SK-N-SH treated with all-trans-retinoic acid at 6 μM for 48 hours (cell line): ENCODE measurements around the gene URB1.

Experiments used
- ATAC-seq: fragments of 200-7000 bp; cut with Tn5 transposase; 3 replicates; pipeline ENCODE4 v1.9.1; 2020; ENCODE audit warnings: mild to moderate bottlenecking, moderate library complexity
- ARNTL ChIP-seq: fragments of 450-650 bp; formaldehyde crosslinking; IDR thresholded peaks from 2 replicates; pipeline ENCODE4 v1.5.0; 2020; ENCODE audit warnings: low read depth, mild to moderate bottlenecking, moderate library complexity, borderline replicate concordance
- BACH2 ChIP-seq: fragments of 250-450 bp; sonication (Bioruptor Pico); IDR thresholded peaks from 2 replicates; pipeline ENCODE4 v1.9.0; 2021; ENCODE audit warnings: mild to moderate bottlenecking, borderline replicate concordance
- CREB5 ChIP-seq: fragments of 250-450 bp; sonication (Bioruptor Pico); IDR thresholded peaks from 2 replicates; pipeline ENCODE4 v1.5.1; 2020; ENCODE audit warnings: low read depth, mild to moderate bottlenecking, moderate library complexity
- CSDC2 ChIP-seq: fragments of 250-450 bp; sonication (Bioruptor Pico); IDR thresholded peaks from 2 replicates; pipeline ENCODE4 v1.5.0; 2020; ENCODE audit warnings: mild to moderate bottlenecking, moderate library complexity
- ESRRG ChIP-seq: fragments of 250-450 bp; sonication (Bioruptor Pico); IDR thresholded peaks from 2 replicates; pipeline ENCODE4 v1.6.1; 2021; ENCODE audit warnings: mild to moderate bottlenecking
- GLIS3 ChIP-seq: fragments of 250-450 bp; sonication (Bioruptor Pico); IDR thresholded peaks from 2 replicates; pipeline ENCODE4 v1.5.0; 2020; ENCODE audit warnings: mild to moderate bottlenecking, moderate library complexity
- ISL1 ChIP-seq: fragments of 250-450 bp; sonication (Bioruptor Pico); IDR thresholded peaks from 2 replicates; pipeline ENCODE4 v2.1.2; 2022; ENCODE audit warnings: mild to moderate bottlenecking, moderate library complexity
- OSR1 ChIP-seq: fragments of 250-450 bp; sonication (Bioruptor Pico); IDR thresholded peaks from 2 replicates; pipeline ENCODE4 v1.8.0; 2022; ENCODE audit warnings: moderate library complexity, mild to moderate bottlenecking, inconsistent platforms
- POU6F1 ChIP-seq: fragments of 250-450 bp; sonication (Bioruptor Pico); IDR thresholded peaks from 2 replicates; pipeline ENCODE4 v1.8.0; 2021; ENCODE audit warnings: low read depth, mild to moderate bottlenecking, moderate library complexity, borderline replicate concordance
- PPARA ChIP-seq: fragments of 250-450 bp; sonication (Bioruptor Pico); IDR thresholded peaks from 2 replicates; pipeline ENCODE4 v1.5.0; 2020; ENCODE audit warnings: mild to moderate bottlenecking, borderline replicate concordance
- RARB ChIP-seq: fragments of 250-450 bp; sonication (Bioruptor Pico); IDR thresholded peaks from 2 replicates; pipeline ENCODE4 v1.8.0; 2021; ENCODE audit warnings: mild to moderate bottlenecking, moderate library complexity
- SNAI2 ChIP-seq: fragments of 250-450 bp; sonication (Bioruptor Pico); IDR thresholded peaks from 2 replicates; pipeline ENCODE4 v1.5.0; 2020; ENCODE audit warnings: mild to moderate bottlenecking, moderate library complexity
- TCF4 ChIP-seq: fragments of 250-450 bp; sonication (Bioruptor Pico); IDR thresholded peaks from 2 replicates; pipeline ENCODE4 v1.8.0; 2021; ENCODE audit warnings: mild to moderate bottlenecking, moderate library complexity, borderline replicate concordance
- TOX ChIP-seq: fragments of 250-450 bp; sonication (Bioruptor Pico); IDR thresholded peaks from 2 replicates; pipeline ENCODE4 v1.8.0; 2021; ENCODE audit warnings: mild to moderate bottlenecking, moderate library complexity, borderline replicate concordance
- TSHZ2 ChIP-seq: fragments of 250-450 bp; sonication (Bioruptor Pico); IDR thresholded peaks from 2 replicates; pipeline ENCODE4 v1.5.0; 2020; ENCODE audit warnings: mild to moderate bottlenecking, moderate library complexity
- ZC3H10 ChIP-seq: fragments of 250-450 bp; sonication (Bioruptor Pico); IDR thresholded peaks from 2 replicates; pipeline ENCODE4 v1.5.1; 2021; ENCODE audit warnings: mild to moderate bottlenecking, moderate library complexity
- ZFP3 ChIP-seq: fragments of 250-450 bp; sonication (Bioruptor Pico); IDR thresholded peaks from 2 replicates; pipeline ENCODE4 v1.5.0; 2020; ENCODE audit warnings: mild to moderate bottlenecking, moderate library complexity
- ZFP30 ChIP-seq: fragments of 450-650 bp; formaldehyde crosslinking; IDR thresholded peaks from 2 replicates; pipeline ENCODE4 v1.5.0; 2022; ENCODE audit warnings: mild to moderate bottlenecking, moderate library complexity
- ZNF565 ChIP-seq: fragments of 450-650 bp; formaldehyde crosslinking; conservative IDR thresholded peaks from 2 replicates; pipeline ENCODE4 v1.5.0; 2020; ENCODE audit warnings: low read depth, mild to moderate bottlenecking, moderate library complexity
- ZNF8 ChIP-seq: fragments of 450-650 bp; formaldehyde crosslinking; IDR thresholded peaks from 2 replicates; pipeline ENCODE4 v1.5.0; 2020; ENCODE audit warnings: mild to moderate bottlenecking, moderate library complexity
- TF ChIP-seq, protein P1 (sequence below): fragments of 250-450 bp; sonication (Bioruptor Pico); IDR thresholded peaks from 2 replicates; pipeline ENCODE4 v1.8.0; 2020; ENCODE audit warnings: mild to moderate bottlenecking, moderate library complexity, borderline replicate concordance
- TF ChIP-seq, protein P2 (sequence below): fragments of 250-450 bp; sonication (Bioruptor Pico); IDR thresholded peaks from 2 replicates; pipeline ENCODE4 v1.5.1; 2021; ENCODE audit warnings: mild to moderate bottlenecking, moderate library complexity

URB1 gene

GRCh38 chr21:32348604-32349332 lies 44.0 kb downstream of the URB1 start:
- TF ChIP-seq ESRRG (CRISPR knock-in tag): no peak
- TF ChIP-seq CREB5 (CRISPR knock-in tag): no peak
- TF ChIP-seq PPARA (CRISPR knock-in tag): no peak
- TF ChIP-seq GLIS3: no peak
- TF ChIP-seq ZNF565 (CRISPR knock-in tag): no peak
- TF ChIP-seq, protein P1, sequence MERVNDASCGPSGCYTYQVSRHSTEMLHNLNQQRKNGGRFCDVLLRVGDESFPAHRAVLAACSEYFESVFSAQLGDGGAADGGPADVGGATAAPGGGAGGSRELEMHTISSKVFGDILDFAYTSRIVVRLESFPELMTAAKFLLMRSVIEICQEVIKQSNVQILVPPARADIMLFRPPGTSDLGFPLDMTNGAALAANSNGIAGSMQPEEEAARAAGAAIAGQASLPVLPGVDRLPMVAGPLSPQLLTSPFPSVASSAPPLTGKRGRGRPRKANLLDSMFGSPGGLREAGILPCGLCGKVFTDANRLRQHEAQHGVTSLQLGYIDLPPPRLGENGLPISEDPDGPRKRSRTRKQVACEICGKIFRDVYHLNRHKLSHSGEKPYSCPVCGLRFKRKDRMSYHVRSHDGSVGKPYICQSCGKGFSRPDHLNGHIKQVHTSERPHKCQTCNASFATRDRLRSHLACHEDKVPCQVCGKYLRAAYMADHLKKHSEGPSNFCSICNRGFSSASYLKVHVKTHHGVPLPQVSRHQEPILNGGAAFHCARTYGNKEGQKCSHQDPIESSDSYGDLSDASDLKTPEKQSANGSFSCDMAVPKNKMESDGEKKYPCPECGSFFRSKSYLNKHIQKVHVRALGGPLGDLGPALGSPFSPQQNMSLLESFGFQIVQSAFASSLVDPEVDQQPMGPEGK: no peak
- no peak for TF ChIP-seq CSDC2
- TF ChIP-seq TOX (CRISPR knock-in tag): no peak
- no peak for TF ChIP-seq ZNF8 (CRISPR knock-in tag)
- TF ChIP-seq ISL1 (CRISPR knock-in tag): no peak
- no peak for TF ChIP-seq ZFP30
- TF ChIP-seq TSHZ2: no peak
- no peak for TF ChIP-seq TCF4 (CRISPR knock-in tag)
- no peak for TF ChIP-seq ZFP3 (CRISPR knock-in tag)
- TF ChIP-seq SNAI2: no peak
- no peak for TF ChIP-seq POU6F1
- no peak for TF ChIP-seq ZC3H10 (CRISPR knock-in tag)
- TF ChIP-seq ARNTL (CRISPR knock-in tag): no peak
- TF ChIP-seq, protein P2, sequence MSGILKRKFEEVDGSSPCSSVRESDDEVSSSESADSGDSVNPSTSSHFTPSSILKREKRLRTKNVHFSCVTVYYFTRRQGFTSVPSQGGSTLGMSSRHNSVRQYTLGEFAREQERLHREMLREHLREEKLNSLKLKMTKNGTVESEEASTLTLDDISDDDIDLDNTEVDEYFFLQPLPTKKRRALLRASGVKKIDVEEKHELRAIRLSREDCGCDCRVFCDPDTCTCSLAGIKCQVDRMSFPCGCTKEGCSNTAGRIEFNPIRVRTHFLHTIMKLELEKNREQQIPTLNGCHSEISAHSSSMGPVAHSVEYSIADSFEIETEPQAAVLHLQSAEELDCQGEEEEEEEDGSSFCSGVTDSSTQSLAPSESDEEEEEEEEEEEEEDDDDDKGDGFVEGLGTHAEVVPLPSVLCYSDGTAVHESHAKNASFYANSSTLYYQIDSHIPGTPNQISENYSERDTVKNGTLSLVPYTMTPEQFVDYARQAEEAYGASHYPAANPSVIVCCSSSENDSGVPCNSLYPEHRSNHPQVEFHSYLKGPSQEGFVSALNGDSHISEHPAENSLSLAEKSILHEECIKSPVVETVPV (CRISPR knock-in tag): no peak
- no peak for ATAC-seq

DNA sequence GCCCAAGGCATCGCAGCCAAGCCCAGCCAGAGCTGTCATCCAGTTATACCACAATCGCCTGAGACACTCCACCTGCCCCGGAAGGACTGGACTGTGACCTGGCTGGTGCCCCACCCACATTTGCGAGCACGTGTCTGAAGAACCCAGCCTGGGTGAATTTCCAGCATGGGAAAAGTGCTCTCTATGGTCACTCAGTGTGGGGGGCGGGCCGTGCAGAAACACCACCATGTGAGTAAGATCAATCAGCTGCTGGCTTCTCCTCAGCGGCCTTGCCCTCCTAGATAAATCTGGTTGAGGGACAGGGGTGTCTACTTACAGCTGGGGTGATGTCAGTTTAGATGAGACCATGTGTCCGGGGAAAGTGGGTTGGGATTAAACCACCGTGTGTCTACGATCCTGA lies 44.8 kb downstream of the URB1 start:
- TF ChIP-seq RARB (CRISPR knock-in tag) (no peak), ESRRG (CRISPR knock-in tag) (no peak), GLIS3 (no peak), ISL1 (CRISPR knock-in tag) (no peak)
- no peak for ATAC-seq

DNA sequence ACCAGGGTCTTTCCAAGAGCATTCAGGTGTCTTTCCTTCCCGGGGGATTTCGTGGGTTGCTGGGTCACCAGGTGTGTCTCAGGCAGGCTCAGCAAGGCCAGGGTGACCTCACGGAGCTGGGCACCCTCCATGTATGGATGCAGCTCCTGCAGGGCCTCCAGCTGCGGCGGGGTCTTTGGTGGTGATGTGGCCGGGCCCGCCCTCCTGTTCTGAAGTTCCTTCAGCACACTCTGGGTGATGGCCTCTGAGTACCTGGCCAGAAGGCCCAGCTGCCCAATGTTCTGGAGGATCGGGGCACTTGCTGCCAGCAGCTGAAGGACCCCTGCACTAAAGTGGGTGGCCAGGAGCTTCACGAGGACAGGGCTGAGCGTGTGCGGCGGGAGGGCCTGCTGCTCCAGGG lies 45.5 kb downstream of the URB1 start:
- ATAC-seq: no peak
- TF ChIP-seq TCF4 (CRISPR knock-in tag) (no peak), ZFP3 (CRISPR knock-in tag) (no peak), RARB (CRISPR knock-in tag) (no peak), ISL1 (CRISPR knock-in tag) (no peak), ZFP30 (no peak), TSHZ2 (no peak), ZNF8 (CRISPR knock-in tag) (no peak), BACH2 (CRISPR knock-in tag) (no peak), GLIS3 (no peak), PPARA (CRISPR knock-in tag) (no peak), ZNF565 (CRISPR knock-in tag) (no peak), CSDC2 (no peak), TOX (CRISPR knock-in tag) (no peak), ESRRG (CRISPR knock-in tag) (no peak), OSR1 (no peak)
- TF ChIP-seq, protein P2 (CRISPR knock-in tag): no peak
